Measurements from ENCODE around the gene REXO4. TPM values are rescaled to one million over a fixed set of nuclear protein-coding genes. Genes with fewer than 3 reads are reported as not detected.

Gene REXO4
- total and polyA plus RNA-seq, 2 of the 13 experiments (the other 11 are each of a cell fraction or from before 2014, with no cell fraction given), result 18.5 to 30.4 TPM

GRCh38 chr9:133356391-133357091 lies 61.3 kb downstream of the REXO4 start, which contains the start of the genes SURF1 and SURF2 (continued):
- TF ChIP-seq ZBTB39 (CRISPR knock-in tag; IDR thresholded peaks at IDR 0.05) (no peak), AHDC1 (CRISPR knock-in tag; IDR thresholded peaks at IDR 0.05; ENCODE audit: borderline replicate concordance) (no peak), UBTF (CRISPR knock-in tag; IDR thresholded peaks at IDR 0.05) (peak; percentile 53), ZNF574 (CRISPR knock-in tag; IDR thresholded peaks at IDR 0.05) (peak; percentile 58; the same call in 1 of the 2 replicates), SIN3B (IDR thresholded peaks at IDR 0.05; ENCODE audit: low read length) (peak; percentile 55; the same call in 1 of the 2 replicates), FOXP1 (IDR thresholded peaks at IDR 0.05) (no peak), FOXP1 (CRISPR knock-in tag; IDR thresholded peaks at IDR 0.05) (no peak), ZBTB8A (CRISPR knock-in tag; IDR thresholded peaks at IDR 0.05; ENCODE audit: borderline replicate concordance, low read depth) (no peak), NFKB2 (CRISPR knock-in tag; IDR thresholded peaks at IDR 0.05; ENCODE audit: borderline replicate concordance) (peak; percentile 25; the same call in 1 of the 2 replicates), PAXIP1 (CRISPR knock-in tag; conservative IDR thresholded peaks at IDR 0.05) (0 out of 2 replicates have a peak, but pooled peaks have one; percentile 11), KLF15 (CRISPR knock-in tag; IDR thresholded peaks at IDR 0.05; ENCODE audit: borderline replicate concordance) (no peak)
